Measurements from ENCODE around the gene DUSP1. TPM values are rescaled to one million over a fixed set of nuclear protein-coding genes. Genes with fewer than 3 reads are reported as not detected.

The DUSP1 gene
- total and polyA plus RNA-seq, 9 of the 15 experiments (the other 6 are each of a cell fraction or from before 2014, with no cell fraction given): 2.1 to 14.2 (median 8.5) TPM

DNA sequence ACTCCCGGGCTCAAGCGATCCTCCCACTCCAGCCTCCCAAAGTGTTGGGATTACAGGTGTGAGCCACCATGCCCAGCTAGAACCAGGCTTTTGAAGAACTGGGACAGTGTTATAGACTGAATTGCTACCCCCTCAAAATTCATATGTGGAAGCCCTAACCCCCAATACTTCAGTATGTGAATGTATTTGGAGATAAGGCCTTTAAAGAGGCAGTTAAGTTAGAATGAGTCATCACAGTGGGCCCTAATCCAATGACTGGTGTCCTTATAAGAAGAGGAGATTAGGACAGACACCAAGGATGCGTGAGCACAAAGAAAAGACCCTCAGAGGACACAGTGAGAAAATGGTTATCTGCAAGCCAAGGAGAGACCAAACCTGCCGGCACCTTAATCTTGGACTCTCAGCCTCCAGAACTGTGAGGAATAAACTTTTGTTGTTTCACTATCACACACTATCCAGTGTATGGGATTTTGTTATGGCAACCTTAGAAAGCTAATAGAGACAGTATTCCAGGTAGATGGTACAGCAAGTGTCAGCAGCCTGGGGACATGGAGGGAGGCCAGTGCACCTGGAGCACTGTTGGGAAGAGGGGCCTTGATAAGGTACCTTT, 31.7 kb upstream of the DUSP1 start (continued):
- no peak for TF ChIP-seq HNRNPH1 (optimal IDR thresholded peaks at IDR 0.05; ENCODE audit: low read depth, low read length)
- TF ChIP-seq CBFA2T3 (IDR thresholded peaks at IDR 0.05): peak; percentile 95
- TF ChIP-seq ZFX (CRISPR knock-in tag; IDR thresholded peaks at IDR 0.05): peak; percentile 77
- peak; percentile 48 for TF ChIP-seq BHLHE40 (IDR thresholded peaks at IDR 0.05; ENCODE audit: low read length)
- peak; percentile 39; the same call in 1 of the 2 replicates for TF ChIP-seq CREB1 (IDR thresholded peaks at IDR 0.05)
- no peak for TF ChIP-seq CREB1 (CRISPR knock-in tag; IDR thresholded peaks at IDR 0.05)
- TF ChIP-seq TOE1 (IDR thresholded peaks at IDR 0.05; ENCODE audit: borderline replicate concordance): no peak
- TF ChIP-seq TOE1 (CRISPR knock-in tag; IDR thresholded peaks at IDR 0.05; ENCODE audit: borderline replicate concordance, low read depth): no peak
- peak; percentile 70; the same call in 1 of the 2 replicates for TF ChIP-seq ZEB2 (IDR thresholded peaks at IDR 0.05)
- TF ChIP-seq ELF1 (tag; IDR thresholded peaks at IDR 0.05): no peak
- no peak for TF ChIP-seq POU5F1 (IDR thresholded peaks at IDR 0.05; ENCODE audit: borderline replicate concordance, low read depth, low read length, partially characterized antibody)
- 0 out of 2 replicates have a peak, but pooled peaks have one; percentile 10 for TF ChIP-seq HCFC1 (IDR thresholded peaks at IDR 0.05; ENCODE audit: low read depth, low read length)
- no peak for TF ChIP-seq CBX2 (IDR thresholded peaks at IDR 0.05; ENCODE audit: insufficient read depth, low read length, poor library complexity, severe bottlenecking)
- TF ChIP-seq, protein P1, sequence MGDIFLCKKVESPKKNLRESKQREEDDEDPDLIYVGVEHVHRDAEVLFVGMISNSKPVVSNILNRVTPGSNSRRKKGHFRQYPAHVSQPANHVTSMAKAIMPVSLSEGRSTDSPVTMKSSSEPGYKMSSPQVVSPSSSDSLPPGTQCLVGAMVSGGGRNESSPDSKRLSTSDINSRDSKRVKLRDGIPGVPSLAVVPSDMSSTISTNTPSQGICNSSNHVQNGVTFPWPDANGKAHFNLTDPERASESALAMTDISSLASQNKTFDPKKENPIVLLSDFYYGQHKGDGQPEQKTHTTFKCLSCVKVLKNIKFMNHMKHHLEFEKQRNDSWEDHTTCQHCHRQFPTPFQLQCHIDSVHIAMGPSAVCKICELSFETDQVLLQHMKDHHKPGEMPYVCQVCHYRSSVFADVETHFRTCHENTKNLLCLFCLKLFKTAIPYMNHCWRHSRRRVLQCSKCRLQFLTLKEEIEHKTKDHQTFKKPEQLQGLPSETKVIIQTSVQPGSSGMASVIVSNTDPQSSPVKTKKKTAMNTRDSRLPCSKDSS (IDR thresholded peaks at IDR 0.05; ENCODE audit: low read depth, partially characterized antibody): no peak
- peak; percentile 86 for TF ChIP-seq TEAD4 (IDR thresholded peaks at IDR 0.05; ENCODE audit: low read length)
- TF ChIP-seq TEAD4 (CRISPR knock-in tag; IDR thresholded peaks at IDR 0.05; ENCODE audit: borderline replicate concordance): no peak
- peak; percentile 98 for TF ChIP-seq FOSL1 (tag; conservative IDR thresholded peaks at IDR 0.05)
- TF ChIP-seq FIP1L1 (IDR thresholded peaks at IDR 0.05; ENCODE audit: low read depth, low read length, poor library complexity, severe bottlenecking): no peak
- TF ChIP-seq PCBP1 (IDR thresholded peaks at IDR 0.05; ENCODE audit: low read depth, low read length, poor library complexity, severe bottlenecking): no peak
- peak; percentile 67 for TF ChIP-seq RFX1 (IDR thresholded peaks at IDR 0.05)
- no peak for TF ChIP-seq SETDB1 (IDR thresholded peaks at IDR 0.05; ENCODE audit: low read length)
- TF ChIP-seq, protein P2, sequence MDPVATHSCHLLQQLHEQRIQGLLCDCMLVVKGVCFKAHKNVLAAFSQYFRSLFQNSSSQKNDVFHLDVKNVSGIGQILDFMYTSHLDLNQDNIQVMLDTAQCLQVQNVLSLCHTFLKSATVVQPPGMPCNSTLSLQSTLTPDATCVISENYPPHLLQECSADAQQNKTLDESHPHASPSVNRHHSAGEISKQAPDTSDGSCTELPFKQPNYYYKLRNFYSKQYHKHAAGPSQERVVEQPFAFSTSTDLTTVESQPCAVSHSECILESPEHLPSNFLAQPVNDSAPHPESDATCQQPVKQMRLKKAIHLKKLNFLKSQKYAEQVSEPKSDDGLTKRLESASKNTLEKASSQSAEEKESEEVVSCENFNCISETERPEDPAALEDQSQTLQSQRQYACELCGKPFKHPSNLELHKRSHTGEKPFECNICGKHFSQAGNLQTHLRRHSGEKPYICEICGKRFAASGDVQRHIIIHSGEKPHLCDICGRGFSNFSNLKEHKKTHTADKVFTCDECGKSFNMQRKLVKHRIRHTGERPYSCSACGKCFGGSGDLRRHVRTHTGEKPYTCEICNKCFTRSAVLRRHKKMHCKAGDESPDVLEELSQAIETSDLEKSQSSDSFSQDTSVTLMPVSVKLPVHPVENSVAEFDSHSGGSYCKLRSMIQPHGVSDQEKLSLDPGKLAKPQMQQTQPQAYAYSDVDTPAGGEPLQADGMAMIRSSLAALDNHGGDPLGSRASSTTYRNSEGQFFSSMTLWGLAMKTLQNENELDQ (CRISPR knock-in tag; IDR thresholded peaks at IDR 0.05; ENCODE audit: borderline replicate concordance): no peak
- peak; percentile 44; the same call in 1 of the 2 replicates for TF ChIP-seq PHB2 (IDR thresholded peaks at IDR 0.05; ENCODE audit: low read depth)
- TF ChIP-seq HNRNPUL1 (IDR thresholded peaks at IDR 0.05; ENCODE audit: low read length): no peak
- no peak for TF ChIP-seq OTX1 (CRISPR knock-in tag; IDR thresholded peaks at IDR 0.05)
- TF ChIP-seq GABPB2 (CRISPR knock-in tag; conservative IDR thresholded peaks at IDR 0.05): no peak
- TF ChIP-seq SPI1 (IDR thresholded peaks at IDR 0.05; ENCODE audit: borderline replicate concordance, low read depth, low read length): no peak
